HG02642 (cell line): ENCODE measurements around the gene NBEA.

Experiments
- ATAC-seq: cut with Tn5 transposase; IDR thresholded peaks from one replicate; pipeline ENCODE4 v1.9.1; 2021; ENCODE audit warnings: mild to moderate bottlenecking; ENCODE audit not compliant: unreplicated experiment, poor library complexity

NBEA gene

DNA sequence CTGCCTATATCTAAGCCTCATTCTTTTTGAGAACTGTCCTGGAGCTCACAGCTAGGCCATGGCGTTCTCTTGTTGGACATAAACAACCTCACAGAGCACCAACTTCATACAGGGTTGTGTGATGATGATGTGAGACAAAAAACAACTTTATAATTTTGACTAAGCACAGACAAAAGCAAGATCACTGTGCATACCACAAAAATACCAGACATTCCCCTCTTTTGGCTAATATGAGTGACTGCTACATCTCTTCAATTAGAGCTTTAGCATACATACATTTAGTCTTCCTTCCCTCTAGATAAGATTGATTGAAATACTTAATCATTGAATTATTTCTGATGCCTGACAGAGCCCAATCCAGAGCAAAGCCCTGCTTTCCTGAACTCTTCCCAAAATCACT, 526.1 kb downstream of the NBEA start:
- ATAC-seq = no peak

DNA sequence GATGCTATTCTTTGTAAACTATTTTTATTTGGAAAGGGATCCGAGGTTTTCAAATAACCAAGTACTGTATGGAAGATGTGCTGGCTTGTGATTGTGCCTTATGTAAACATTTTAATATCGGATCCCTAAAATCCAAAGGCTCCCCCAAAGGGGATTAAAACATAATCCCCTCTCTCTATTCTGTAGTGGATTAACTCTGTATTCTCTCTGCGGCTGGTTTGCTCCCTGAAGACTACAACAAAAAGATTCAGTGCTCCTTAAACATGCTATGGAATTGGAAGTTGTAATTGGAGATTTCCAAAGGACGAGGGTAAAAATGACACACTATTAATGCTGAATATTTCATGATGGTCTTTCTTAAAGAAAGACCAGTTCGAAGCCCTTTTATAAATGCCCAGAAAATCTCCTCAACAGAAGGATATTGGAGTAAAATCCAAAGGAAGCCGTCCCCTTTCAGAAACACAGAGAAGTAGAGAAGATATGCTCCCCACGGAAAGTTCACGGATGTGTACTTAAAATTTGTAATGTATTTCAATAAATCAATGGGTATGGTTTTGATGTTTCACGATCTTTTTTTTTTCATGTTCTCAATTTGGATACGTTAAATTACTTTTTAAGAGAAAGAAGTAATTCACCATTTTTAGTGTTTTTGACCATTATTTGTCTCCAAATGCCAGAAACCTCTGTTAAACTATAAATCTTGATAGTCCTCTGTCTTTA, 527.9 kb downstream of the NBEA start:
- no peak for ATAC-seq

DNA sequence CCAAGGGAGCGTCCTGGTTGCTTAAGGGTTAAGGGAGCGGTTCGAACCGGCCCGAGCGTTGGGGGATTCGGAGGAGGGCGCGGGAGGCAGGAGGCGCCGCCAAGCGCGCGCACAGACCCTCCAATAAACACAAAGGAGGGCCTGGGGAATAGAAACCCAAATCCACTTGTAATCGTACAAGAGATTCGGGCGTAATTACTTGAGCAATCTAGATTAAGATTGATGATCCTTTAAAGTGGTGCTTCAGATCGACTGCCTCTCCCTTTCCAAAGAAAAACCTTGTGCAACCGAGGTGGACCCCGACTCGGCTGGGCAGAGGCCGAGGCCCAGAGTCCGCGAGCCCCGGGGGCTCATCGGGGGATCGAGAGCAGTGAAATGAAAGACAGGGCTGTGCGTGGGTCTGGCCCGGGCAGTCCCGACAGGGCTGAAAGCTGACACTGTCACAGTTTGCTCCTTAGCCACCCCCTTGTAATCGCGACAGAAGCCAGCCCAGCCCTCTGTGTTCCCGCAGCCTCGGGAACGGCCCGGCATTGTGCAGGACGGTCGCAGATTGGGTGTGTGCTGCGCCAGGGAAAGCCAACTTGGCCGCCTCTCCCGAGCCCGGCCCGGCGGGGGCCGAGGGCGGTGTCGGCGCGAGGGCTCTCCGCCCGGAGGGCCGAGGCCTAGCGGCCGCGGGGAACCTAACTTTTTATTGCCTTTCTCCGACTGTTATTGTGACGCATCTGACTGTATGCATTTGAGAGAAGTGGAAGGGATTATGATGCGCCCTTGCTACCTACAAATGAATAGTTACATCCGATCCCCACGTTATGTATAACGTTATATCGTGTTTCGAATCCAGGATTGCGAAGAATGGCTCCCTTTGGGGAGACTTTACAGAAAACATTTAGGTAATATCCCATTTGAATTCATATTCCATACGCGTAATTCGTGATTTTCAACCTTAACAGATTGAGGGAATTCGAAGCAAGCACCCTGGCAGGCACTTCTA, 528.9 kb downstream of the NBEA start:
- ATAC-seq = no peak

DNA sequence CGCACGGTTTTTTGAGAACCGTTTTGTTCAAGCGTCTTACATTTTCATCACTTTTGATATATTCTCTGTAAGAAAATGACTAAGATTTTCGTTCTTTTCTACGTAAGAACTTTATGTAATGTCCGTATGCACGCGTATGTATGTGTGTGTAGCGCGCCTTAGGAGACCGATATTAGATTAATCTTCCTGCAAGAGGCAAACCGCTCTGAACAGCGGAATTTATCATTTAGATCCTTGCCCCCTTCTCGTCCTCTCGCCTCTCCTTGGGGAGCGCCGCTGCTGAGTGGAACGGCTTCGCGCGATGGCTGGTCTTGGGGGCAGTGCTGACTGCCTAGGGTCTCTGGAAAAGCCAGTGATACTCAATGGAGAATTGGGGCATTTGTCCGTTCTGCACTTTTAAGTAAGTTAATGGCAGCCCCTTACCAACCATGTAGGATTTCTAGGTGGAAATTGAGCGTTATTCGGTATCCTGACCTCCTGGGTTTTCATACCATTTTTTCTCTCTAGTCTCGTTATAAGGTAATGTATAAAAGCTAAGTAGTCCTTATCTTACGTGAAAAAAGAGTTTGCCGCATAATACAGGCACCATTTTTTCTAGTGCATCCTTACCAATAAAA, 529.7 kb downstream of the NBEA start:
- ATAC-seq = no peak

DNA sequence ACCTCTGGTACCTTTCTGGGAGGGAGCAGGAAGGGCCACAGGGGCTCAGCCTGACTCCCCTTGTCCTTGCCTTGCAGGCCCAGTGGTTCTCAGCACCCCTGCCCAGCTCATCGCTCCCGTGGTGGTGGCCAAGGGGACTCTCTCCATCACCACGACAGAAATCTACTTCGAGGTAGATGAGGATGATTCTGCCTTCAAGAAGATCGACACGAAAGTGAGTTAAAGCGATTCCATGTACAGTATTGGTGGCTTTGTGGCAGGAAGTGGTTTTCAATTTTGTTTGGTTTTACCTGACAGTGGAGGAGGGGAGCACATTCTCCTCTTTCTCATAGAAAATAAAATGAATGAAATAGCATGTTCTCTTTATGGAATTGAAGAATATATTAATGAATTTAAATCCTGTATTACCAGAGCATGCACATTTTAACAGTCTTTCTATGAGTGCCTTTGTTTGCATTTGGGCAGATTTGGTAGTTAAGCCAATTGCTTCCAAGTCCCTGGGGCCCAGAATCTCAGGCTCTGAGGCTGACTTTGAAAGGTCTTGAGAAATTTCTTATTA, 530.3 kb downstream of the NBEA start:
- ATAC-seq = no peak

DNA sequence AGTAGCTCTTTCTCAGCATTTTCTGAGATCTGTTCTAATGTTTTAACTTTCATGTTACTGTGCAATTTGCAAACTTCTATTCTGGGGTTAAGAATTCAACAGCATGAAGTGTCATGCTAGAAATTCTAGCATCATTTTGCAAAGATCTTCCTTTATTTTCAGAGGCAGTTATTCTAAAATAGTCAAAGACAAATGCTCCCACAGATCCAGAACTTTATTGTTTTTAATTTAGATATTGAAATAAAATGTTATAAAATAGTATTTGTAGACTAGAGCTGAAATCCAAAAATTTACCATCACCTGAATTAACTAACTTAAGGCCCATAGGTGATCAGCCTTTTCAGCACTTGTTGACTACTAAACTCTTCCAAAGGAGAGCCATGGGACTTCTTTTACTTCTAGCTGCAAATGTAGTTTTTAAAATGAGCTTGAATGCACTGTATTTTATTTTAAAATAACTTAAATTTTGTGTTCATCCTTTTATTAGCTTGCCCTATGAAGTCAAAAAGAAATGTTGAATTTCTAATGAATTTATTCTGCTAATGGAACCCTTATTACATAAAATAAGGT, 531.2 kb downstream of the NBEA start:
- no peak for ATAC-seq

DNA sequence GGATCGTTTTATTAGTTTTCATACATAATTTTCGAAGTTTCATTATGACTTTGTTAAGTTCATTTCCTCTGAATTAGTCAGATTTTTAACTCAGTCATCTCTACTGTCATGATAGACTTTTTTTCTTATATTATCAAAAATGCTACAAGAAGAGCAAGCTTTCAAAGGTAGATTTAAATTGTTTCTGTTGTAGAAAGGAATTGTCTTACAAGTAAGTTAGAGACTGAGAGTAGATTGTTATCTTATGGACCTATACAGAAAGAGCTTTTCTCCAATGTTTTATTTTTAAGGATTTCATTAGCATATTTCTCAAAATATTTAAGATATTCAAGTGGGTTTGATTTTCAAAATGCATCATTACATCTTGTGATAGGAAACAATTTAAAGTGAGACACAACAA, 531.7 kb downstream of the NBEA start:
- ATAC-seq = no peak

- no peak for ATAC-seq
These were observed 532.6 kb downstream of the NBEA start for GRCh38 chr13:35474496-35475211.

GRCh38 chr13:35475212-35475959, 533.3 kb downstream of the NBEA start:
- no peak for ATAC-seq

- ATAC-seq = no peak
These were observed 534.2 kb downstream of the NBEA start, which contains the start of gene MAB21L1 for GRCh38 chr13:35475960-35476943. TSS of gene MAB21L1 (minus strand) at chr13:35476689. CDS start at chr13:35476138, 551 bp downstream.

DNA sequence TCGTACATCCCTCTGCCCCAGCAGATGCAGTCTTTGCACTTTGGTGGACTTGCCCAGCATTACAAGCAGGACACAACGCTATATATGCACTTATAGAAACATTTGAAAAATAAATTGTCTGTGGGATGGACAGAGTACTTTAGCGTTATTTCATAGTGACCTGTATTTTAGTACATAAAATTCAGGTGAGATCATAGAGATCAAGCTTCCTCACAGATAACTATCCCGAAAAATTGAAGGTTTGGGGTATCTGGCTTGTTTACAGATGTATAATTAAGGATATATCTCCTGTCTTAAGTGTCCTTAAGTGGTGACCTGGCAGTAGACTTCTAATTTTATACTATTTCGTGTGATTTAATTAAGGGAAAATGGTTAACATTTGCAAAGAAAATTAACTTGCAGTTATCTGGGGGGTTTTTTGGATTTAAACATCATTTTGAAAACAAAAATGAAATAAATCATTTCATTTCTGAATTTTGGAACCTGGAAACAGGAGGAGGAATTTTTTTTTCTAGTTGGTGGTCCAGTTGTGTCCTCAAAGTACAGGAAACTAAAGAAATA, 535.4 kb downstream of the NBEA start:
- no peak for ATAC-seq

GRCh38 chr13:35478271-35479037, 536.4 kb downstream of the NBEA start:
- ATAC-seq = no peak

DNA sequence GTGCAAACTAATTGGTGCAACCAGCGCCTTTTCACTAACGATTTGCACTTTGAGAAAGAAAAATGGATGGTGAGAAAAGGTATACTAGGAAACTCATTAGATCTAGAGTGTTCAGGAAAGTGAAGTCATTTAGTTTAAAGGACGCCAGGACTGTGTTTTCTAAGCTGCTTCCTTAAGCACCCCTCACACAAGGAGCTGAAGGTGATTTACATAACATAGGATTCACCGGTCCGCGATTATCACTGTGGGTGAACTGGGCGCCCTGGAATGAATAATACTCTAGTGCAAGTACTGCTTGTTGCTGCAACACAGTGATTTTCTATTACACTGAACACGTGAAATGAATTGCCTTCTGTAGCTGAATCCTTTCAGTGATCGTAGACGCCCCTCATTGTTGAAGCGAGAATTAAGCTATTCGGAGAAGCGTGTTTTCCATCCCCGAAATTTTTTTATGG, 537.0 kb downstream of the NBEA start:
- ATAC-seq = no peak

DNA sequence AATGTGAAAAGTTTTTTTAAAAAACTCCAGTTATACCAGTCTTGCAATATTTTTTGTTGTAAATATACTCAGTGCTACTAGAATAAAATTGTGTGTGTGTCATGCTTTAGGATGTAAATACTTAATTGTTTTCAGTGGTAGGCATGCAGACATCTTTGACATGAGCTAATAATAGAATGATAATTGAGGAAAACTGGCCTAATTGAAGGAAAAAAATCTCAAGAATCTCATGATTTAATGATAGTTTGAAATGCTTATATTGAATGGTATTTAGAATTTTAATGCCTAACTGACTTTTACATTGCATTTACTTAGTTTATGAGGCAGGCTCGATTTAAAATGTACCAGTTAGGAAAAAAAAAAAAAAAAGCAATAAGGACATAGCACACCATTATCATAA, 537.6 kb downstream of the NBEA start:
- no peak for ATAC-seq

DNA sequence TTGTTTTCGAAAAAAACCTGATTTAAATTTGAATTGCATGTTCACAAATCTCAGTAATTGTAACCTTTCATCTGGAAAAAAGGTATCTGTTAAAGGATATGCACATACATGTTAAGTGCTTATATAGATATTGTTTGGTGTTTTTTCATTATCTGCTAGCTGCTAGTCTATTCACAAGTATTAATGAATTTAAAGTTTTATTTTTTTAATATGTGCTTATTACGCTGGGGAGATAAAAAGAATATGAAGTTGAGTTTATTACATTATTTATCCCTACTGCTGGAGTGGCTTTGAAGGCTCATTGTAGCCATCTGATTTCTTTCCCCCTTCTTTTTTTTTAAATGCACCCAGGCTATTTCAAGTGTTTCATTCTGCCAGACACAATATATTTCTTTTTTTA, 538.3 kb downstream of the NBEA start:
- ATAC-seq = no peak

DNA sequence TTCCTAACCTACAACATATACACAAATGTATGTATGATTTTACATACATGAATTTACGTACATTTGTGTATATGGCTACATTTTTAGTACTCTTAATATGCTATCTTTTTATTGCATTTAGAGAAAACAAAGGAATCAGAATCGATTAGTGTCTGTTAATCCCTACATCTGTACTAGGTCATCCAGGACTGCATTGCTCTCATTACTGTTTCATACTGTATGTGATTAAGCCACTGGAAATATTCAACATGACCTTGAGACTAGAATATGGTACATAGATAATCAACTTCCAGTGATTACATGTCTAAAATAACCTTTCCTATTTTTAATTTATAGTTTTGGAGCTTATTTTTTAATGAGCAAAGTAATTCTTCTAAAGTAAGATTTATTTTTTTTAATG, 539.7 kb downstream of the NBEA start:
- ATAC-seq = no peak

- ATAC-seq = no peak
These were observed 540.5 kb downstream of the NBEA start for GRCh38 chr13:35482527-35482926.
